Right atrium auricular region (tissue), 2 donors: Measurements from ENCODE around the gene CIC. TPM values are rescaled to one million over a fixed set of nuclear protein-coding genes. Genes with fewer than 3 reads are reported as not detected.
A peak's percentile ranks its signal among the peaks of the same experiment; 100 is the strongest.

Source experiments
- DNase-seq: peaks from one replicate; pipeline ENCODE4 v3.0.0-alpha.2; 2019; ENCODE audit warnings: low spot score
- H3K27ac ChIP-seq, 2 donors: fragments of 200-600 bp; sonication (generic); 1 replicate in 1 of 2; 2 replicates in 1 of 2; pipeline ENCODE4 v1.5.1; 2016 to 2019
- H3K27me3 ChIP-seq, 2 donors: fragments of 200-600 bp; sonication (generic); one replicate each; pipeline versions ENCODE4 v1.5.1 to v1.6.0; 2017 to 2019
- H3K36me3 ChIP-seq: fragments of 200-600 bp; sonication (generic); one replicate; pipeline ENCODE4 v1.5.1; 2016
- H3K4me1 ChIP-seq, 2 donors: fragments of 200-600 bp; sonication (generic); one replicate each; pipeline versions ENCODE4 v1.5.1 to v1.6.0; 2017 to 2019
- H3K4me3 ChIP-seq, 2 donors: fragments of 200-600 bp; sonication (generic); 1 replicate in 1 of 2; 2 replicates in 1 of 2; pipeline ENCODE4 v1.5.1; 2017 to 2019; ENCODE audit warnings: mild to moderate bottlenecking in 1 of 2, moderate library complexity in 1 of 2
- H3K9me3 ChIP-seq, 2 donors: fragments of 200-600 bp; sonication (generic); one replicate each; pipeline ENCODE4 v1.5.1; 2019
- CTCF ChIP-seq, 2 donors: fragments of 200-600 bp; sonication (generic); IDR thresholded peaks; one replicate each; pipeline ENCODE4 v1.5.1; 2019; ENCODE audit warnings: antibody characterized with exemption in 2 of 2
- total RNA-seq, 2 donors: library from RNA; depleted of rRNA; stranded (reverse); fragments of >200 nt; gene quantifications; one replicate each; pipeline ENCODE4 v1.1.0, GENCODE V29; 2016

CIC gene
- total RNA-seq, 2 donors from 2014 or later: 27.4 to 53.5 TPM

GRCh38 chr19:42297039-42297438 is 28.0 kb downstream of the CIC start:
- Histone ChIP-seq H3K27ac (no peak overlapping the region), H3K4me3 (no peak overlapping the region), H3K4me1 (peaks cover 0 to 9% of the 10 kb centered on the region in 2 donors), H3K27me3 (no peaks in the 10 kb centered on the region), H3K36me3 (peaks cover 32% of the 10 kb centered on the region), H3K9me3 (no peaks in the 10 kb centered on the region)
- DNase-seq: no peak
- no peak for TF ChIP-seq CTCF (IDR thresholded peaks at IDR 0.05)

GRCh38 chr19:42301646-42302203 is 32.7 kb downstream of the CIC start, which contains the start of gene PRR19:
Gene PRR19 (plus strand): TSS chr19:42302132. CDS start chr19:42309585, 7,453 bp downstream.
- H3K36me3 ChIP-seq: no peaks in the 10 kb centered on the region
- no peaks in the 10 kb centered on the region for H3K9me3 ChIP-seq
- H3K27me3 ChIP-seq: no peaks in the 10 kb centered on the region
- TF ChIP-seq CTCF (IDR thresholded peaks at IDR 0.05): no peak
- H3K4me1 ChIP-seq: peaks cover 0 to 13% of the 10 kb centered on the region in 2 donors
- H3K27ac ChIP-seq: peak within 1 kb of the TSS in 1 of 2 donors; percentile 53
- H3K4me3 ChIP-seq: peak within 1 kb of the TSS; percentile 42 to 62
- DNase-seq: no peak

- Histone ChIP-seq H3K27me3 (no peaks in the 10 kb centered on the region), H3K4me3 (peak overlapping the region in 1 of 2 donors; percentile 62), H3K27ac (no peak overlapping the region), H3K9me3 (no peaks in the 10 kb centered on the region), H3K36me3 (no peaks in the 10 kb centered on the region), H3K4me1 (peaks cover 0 to 13% of the 10 kb centered on the region in 2 donors)
- DNase-seq: no peak
- no peak for TF ChIP-seq CTCF (IDR thresholded peaks at IDR 0.05)
Observed at GRCh38 chr19:42303101-42303464, 34.0 kb downstream of the CIC start.

- Histone ChIP-seq H3K9me3 (no peaks in the 10 kb centered on the region), H3K4me3 (no peak overlapping the region), H3K36me3 (no peaks in the 10 kb centered on the region), H3K4me1 (peaks cover 0 to 13% of the 10 kb centered on the region in 2 donors), H3K27ac (no peak overlapping the region), H3K27me3 (no peaks in the 10 kb centered on the region)
- no peak for DNase-seq
- TF ChIP-seq CTCF (IDR thresholded peaks at IDR 0.05): no peak
Observed at GRCh38 chr19:42303876-42304275, 34.8 kb downstream of the CIC start.

- no peaks in the 10 kb centered on the region for H3K36me3 ChIP-seq
- no peak for DNase-seq
- no peak overlapping the region for H3K27ac ChIP-seq
- H3K4me1 ChIP-seq: peaks cover 0 to 8% of the 10 kb centered on the region in 2 donors
- no peak overlapping the region for H3K4me3 ChIP-seq
- H3K9me3 ChIP-seq: no peaks in the 10 kb centered on the region
- no peaks in the 10 kb centered on the region for H3K27me3 ChIP-seq
- no peak for TF ChIP-seq CTCF (IDR thresholded peaks at IDR 0.05)
Observed at GRCh38 chr19:42306646-42307045, 37.6 kb downstream of the CIC start.

- peaks cover 0 to 14% of the 10 kb centered on the region in 2 donors for H3K4me1 ChIP-seq
- no peak for TF ChIP-seq CTCF (IDR thresholded peaks at IDR 0.05)
- no peaks in the 10 kb centered on the region for H3K27me3 ChIP-seq
- H3K9me3 ChIP-seq: no peaks in the 10 kb centered on the region
- no peaks in the 10 kb centered on the region for H3K36me3 ChIP-seq
- H3K4me3 ChIP-seq: no peak overlapping the region
- no peak for DNase-seq
- no peak overlapping the region for H3K27ac ChIP-seq
Observed at GRCh38 chr19:42309686-42310085, 40.6 kb downstream of the CIC start.
